Stimulated activated CD4-positive, alpha-beta T cell treated with anti-CD3 and anti-CD28 coated beads, Interleukin-1b, Interleukin-23, amount 100 ng/mL, for 1 hour (primary cell): ENCODE data around the gene HS3ST5.
"Not testable (repeated sequence)": the region's sequence is repeated elsewhere in the genome, so short reads cannot be mapped to it uniquely, and the experiment has no call there.

Experiments used
- DNase-seq, 2 donors: peaks; one replicate each; pipeline ENCODE4 v3.0.0-alpha.2; 2020; ENCODE audit warnings: low read depth in 2 of 2

The HS3ST5 gene

GRCh38 chr6:114334237-114334636, 8.6 kb downstream of the HS3ST5 start:
- DNase-seq: no peak

GRCh38 chr6:114327074-114327473, 15.7 kb downstream of the HS3ST5 start:
- no peak for DNase-seq

DNA sequence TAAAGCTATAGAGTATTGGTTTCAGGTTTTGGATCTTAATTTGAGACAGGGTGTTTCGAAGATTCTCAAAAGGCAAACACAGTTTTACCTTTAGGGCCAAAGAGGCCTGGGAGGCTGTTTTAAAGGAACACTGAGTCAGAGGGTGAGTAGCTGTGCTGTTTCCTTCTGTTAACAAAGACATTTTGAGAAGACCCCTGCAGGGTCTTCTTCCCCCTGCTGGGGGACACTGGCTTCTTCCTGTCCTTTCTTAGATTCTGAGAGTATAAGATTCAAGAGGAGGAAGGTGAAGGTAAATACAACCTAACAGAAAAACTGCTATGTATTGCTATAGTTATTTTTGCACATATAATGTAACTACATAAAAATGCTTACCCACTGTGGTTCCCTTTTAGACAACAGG, 19.0 kb downstream of the HS3ST5 start:
- DNase-seq: no peak

DNA sequence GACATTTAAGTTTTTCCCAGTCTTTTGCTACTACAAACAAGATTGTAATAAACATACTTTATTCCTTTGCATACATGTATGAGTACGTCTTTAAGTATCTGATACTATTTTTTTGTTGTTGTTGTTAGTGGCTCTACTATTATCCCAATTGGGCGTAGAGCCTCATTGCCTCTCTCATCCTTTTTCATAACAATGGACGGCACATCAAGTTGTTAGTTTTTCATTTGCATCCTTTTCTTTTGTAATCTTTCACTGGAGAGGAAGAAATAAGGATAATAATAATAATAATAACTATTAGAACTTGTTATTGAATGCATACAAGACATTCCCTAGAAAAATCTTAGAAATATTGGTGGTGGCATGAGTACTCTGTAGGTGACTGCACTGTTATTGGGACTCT, 23.1 kb downstream of the HS3ST5 start:
- no peak for DNase-seq

DNA sequence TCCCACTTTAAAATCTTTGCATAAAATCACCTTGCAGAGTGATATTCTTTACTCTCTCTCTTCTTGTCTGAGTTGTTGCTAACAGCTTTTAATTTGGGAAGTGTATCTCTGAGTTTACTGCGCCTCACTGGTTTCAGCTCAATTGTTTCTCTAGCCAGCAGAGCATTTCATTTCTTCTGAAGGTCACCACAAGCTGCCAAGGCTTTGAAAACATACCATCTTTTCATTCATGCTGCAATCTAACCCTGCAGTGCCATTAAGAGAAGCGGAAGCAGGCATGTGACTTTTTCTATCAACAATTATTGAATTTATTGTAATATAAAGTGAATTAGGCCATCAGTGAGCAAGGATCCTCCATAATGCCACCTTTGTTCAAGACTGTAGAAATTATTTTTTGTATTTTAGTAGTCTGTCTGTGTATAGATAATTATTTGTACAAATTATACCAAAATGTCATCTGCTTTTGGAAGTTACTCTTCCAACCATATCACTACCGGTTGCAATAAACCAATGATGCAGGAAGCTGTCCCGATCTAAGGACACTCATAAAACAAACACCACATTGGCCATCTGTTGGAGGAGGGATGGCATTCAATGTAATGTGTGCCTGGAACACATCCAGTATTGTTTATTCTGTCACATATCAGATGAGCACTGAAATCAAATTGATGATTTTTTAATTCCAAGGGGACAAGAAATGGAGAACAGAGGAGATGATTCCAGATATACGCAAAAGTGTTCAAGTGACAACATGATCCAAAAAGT, 26.8 kb downstream of the HS3ST5 start:
- no peak for DNase-seq

DNA sequence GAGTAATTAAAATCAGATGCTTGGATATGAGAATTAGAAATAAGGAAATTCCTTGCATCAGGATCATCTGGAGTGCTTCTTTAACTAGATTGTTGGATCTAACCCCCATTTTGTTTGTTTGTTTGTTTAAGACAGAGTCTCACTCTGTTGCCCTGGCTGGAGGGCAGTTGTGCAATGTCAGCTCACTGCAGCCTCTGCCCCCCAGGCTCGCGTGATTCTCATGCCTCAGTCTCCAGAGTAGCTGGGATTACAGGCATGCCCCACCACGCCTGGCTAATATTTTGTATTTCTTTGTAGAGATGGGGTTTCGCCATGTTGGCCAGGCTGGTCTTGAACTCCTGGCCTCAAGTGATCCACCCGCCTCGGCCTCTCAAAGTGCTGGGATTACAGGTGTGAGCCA, 29.0 kb downstream of the HS3ST5 start:
- not testable (repeated sequence) for DNase-seq

- DNase-seq: no peak
Observed at GRCh38 chr6:114312931-114313330, 29.9 kb downstream of the HS3ST5 start.

DNA sequence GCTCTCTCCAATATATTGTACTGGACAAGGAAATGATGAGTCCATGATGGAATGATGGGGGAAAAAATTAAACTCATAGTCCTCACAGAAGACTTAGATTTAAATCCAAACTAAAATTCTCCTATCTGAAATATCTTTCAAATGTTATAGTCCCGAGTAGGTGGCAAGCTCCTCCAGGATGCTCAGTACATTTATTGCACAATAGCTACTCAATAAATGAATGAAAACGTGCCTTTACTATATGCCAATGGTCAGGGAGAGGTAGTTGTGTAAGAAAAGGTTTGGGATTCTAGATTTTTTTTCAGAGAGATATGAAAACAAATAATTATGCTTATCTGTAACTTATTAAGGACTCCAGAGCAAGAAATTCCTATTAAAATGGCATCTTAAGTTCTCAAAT, 32.8 kb downstream of the HS3ST5 start:
- no peak for DNase-seq

GRCh38 chr6:114304304-114304887, 38.4 kb downstream of the HS3ST5 start:
- no peak for DNase-seq

DNA sequence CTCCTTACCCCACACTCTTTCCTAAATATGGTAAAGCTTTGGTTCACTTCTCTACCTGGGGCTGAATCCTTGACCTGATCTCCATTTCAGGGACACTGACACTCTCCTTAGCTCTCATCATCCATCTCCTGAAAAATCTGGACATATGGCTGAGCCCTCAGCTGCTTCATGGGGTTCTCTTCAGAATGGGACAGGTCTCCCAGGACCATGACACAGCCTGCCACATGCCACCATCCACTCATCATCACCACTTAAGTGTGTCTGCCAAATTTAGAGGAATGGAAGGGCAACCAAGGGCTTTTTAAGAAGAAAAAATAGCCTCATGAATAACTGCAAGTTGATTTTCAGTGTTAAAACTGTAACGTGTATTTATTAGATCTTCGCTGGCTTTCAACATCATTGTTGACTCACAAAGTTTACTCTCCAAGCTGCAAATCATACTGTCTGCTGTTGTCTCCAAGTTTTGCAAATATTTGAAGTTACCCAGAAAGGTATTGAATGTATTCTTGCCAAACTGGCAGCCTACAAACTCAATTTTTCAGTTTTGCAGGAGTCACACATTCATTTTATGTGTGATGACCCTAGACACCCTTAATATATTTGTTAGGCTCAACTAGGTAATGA, 41.1 kb downstream of the HS3ST5 start:
- DNase-seq: no peak

GRCh38 chr6:114297135-114297534, 45.7 kb downstream of the HS3ST5 start:
- no peak for DNase-seq

DNA sequence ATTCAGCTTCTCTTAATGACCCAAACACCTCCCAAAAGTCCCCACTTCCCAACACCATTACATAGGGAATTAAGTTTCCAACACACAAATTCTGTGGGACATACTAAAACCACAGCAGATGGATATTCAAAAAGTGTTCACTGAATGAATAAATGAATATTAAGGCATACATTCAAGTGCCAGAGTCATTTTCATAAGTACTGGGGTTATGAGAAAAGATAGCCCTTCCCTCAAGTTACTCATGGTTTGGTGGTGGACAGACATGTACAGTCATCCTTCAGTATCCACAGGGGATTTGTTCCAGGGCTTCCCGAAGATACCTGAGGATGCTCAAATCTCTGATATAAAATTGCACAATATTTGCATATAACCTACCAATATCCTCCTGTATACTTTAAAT, 50.4 kb downstream of the HS3ST5 start:
- no peak for DNase-seq

- no peak for DNase-seq
Observed at GRCh38 chr6:114291428-114291827, 51.4 kb downstream of the HS3ST5 start.

GRCh38 chr6:114290864-114291263, 52.0 kb downstream of the HS3ST5 start:
- no peak for DNase-seq

DNA sequence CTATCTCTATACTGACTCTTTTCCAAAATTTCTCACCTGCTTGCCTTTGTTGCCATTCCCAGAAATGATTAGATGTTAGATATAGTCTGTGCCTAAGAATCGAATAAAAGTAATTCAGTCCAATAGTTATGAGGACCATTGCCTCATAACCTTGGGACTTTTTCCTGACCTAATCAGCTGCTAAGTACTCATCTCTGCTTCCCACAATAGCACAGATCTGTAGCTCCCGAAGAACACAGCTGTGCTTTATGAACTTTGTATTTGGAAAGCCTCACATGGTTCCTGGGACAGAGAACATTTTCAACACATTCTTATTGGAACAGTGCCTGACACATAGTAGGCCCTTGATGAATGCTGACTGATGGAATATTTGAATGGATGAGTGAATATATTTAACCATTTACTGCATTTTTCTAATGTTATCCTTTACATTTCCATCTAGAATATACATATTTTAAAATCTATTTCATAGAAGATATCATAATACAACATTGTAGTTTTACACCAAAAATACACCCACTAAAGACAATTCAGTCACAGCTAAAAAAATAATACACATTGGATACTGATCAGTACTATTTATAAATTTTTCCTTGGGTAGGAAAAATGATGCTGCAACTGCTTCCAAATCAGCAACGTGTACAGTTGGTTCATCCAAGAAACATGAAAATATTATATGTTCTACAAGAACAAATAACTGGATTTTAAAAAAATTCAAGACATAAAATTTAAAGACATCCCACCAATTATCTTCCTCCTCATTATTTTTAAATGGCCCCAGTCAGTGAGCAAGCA, 53.9 kb downstream of the HS3ST5 start:
- no peak for DNase-seq

DNA sequence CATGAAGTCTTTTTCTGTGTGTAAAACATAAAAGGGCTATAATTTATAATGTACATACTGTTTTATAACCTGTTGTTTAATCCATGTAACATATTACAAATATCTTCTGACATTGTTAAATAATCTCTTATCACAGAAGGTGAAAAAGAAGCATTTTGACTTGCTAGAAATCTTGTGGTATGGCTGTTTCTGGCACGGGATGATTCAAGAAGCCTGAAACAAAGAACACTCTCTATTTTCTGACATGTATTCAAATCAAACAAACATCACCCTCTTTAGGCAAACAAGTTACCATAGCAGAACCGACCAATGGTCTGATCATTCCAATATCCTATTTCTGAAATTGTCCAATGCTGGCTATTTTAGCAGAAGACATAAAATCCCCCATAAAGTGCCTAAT, 55.4 kb downstream of the HS3ST5 start:
- DNase-seq: no peak

GRCh38 chr6:114286211-114286610, 56.6 kb downstream of the HS3ST5 start:
- DNase-seq: no peak

- no peak for DNase-seq
Observed at GRCh38 chr6:114284281-114284680, 58.5 kb downstream of the HS3ST5 start.

- no peak for DNase-seq
Observed at GRCh38 chr6:114282292-114282691, 60.5 kb downstream of the HS3ST5 start.

- no peak for DNase-seq
Observed at GRCh38 chr6:114281496-114281895, 61.3 kb downstream of the HS3ST5 start.

DNA sequence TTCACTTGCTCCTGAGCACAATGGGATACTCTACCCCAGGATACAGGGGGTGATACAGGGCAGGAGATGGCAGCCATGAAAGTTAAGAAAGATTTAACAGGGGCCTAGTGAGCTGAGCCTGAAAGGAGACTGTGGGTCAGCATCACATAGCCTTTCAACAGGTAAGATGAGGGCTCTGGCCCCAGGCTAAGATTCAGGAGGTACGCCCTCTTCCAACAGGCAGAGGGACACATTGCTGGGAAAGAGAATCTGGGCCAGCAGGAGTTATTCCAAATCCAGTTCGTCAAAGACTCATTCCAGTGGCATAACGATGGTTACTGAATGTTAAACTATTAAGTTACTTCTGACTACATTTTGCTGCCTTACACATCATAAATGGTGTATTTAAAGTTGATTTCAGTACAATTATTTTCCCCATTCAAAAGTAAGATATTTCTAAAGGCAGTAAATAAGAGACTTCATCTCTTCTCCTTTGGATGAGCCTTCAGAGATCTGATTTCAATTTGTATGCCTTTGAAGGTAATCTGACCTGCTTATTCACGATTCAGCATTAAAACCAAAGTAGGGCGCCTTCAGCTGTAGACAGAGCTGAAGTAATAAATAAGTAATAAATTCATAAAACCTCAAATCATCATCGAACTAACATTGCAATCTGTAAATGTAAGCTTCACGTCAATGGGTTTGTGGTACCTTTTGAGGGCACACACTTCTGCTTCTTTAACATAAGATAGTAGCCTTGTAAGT, 62.4 kb downstream of the HS3ST5 start:
- no peak for DNase-seq

GRCh38 chr6:114277220-114277619, 65.6 kb downstream of the HS3ST5 start:
- DNase-seq: no peak
